A549 (cell line): ENCODE data around the gene SUMF1. TPM values are rescaled to one million over a fixed set of nuclear protein-coding genes. Genes with fewer than 3 reads are reported as not detected.

Experiments
- ATAC-seq, 2 experiments: fragments of 200-7000 bp in 1 of 2; fragments of >200 bp in 1 of 2; cut with Nextera tagmentation in 1 of 2; cut with Tn5 transposase in 1 of 2; 3 replicates each; pipeline versions ENCODE4 v1.8.0 to v1.9.1; 2018 to 2020; ENCODE audit warnings: mild to moderate bottlenecking in 1 of 2, moderate library complexity in 1 of 2
- CTCF ChIA-PET: fragments of 300-600 bp; sonication (Branson Sonifier 250); formaldehyde crosslinking; extraction: SDS; loops from one replicate; lab custom pipeline; 2021; ENCODE audit warnings: antibody characterized with exemption, inconsistent platforms; lab: Yijun Ruan, JAX
- POLR2A ChIA-PET: fragments of 350-600 bp; formaldehyde crosslinking; extraction: SDS; loops from one replicate; lab custom pipeline; 2021; ENCODE audit warnings: antibody characterized with exemption, inconsistent platforms; lab: Yijun Ruan, JAX
- DNase-seq, 2 experiments: peaks; one replicate each; pipeline versions ENCODE4 v3.0.0 to v3.0.0-alpha.2; 2011 to 2016; ENCODE audit warnings: low read depth in 1 of 2, low spot score in 1 of 2
- FAIRE-seq: peaks from 2 replicates; lab custom pipeline; 2011; peaks lifted over from hg19 to GRCh38; lab: Jason Lieb, UNC
- H3K27ac ChIP-seq, 2 experiments: fragments of >200 bp; sonication (Bioruptor Twin); formaldehyde crosslinking; 3 replicates each; pipeline ENCODE4 v1.5.1; 2016 to 2017
- H3K4me1 ChIP-seq: fragments of >200 bp; sonication (Bioruptor Twin); formaldehyde crosslinking; 3 replicates; pipeline ENCODE4 v1.6.1; 2016
- H3K4me2 ChIP-seq: fragments of >200 bp; sonication (Bioruptor Twin); formaldehyde crosslinking; 3 replicates; pipeline ENCODE4 v1.6.1; 2016
- H3K4me3 ChIP-seq: fragments of >200 bp; sonication (Bioruptor Twin); formaldehyde crosslinking; 3 replicates; pipeline ENCODE4 v1.5.1; 2016
- H3K9me3 ChIP-seq: fragments of >200 bp; sonication (Bioruptor Twin); formaldehyde crosslinking; 3 replicates; pipeline ENCODE4 v1.6.1; 2016
- EHF ChIP-seq: fragments of 250-450 bp; sonication (Bioruptor Pico); IDR thresholded peaks from 2 replicates; pipeline ENCODE4 v1.5.0; 2020; ENCODE audit warnings: mild to moderate bottlenecking
- EHMT2 ChIP-seq: fragments of 200-600 bp; sonication (generic); IDR thresholded peaks from 2 replicates; pipeline ENCODE4 v1.6.1; 2016; ENCODE audit warnings: antibody characterized with exemption, low read depth, mild to moderate bottlenecking, moderate library complexity
- EP300 ChIP-seq, 2 experiments: fragments of >200 bp; sonication (Bioruptor Twin); formaldehyde crosslinking; IDR thresholded peaks; 2 replicates in 1 of 2; 3 replicates in 1 of 2; pipeline ENCODE4 v1.6.1; 2016 to 2017
- FOSL2 ChIP-seq, 2 experiments: fragments of 450-650 bp in 1 of 2; fragments of >200 bp in 1 of 2; sonication (Bioruptor Twin) in 1 of 2; formaldehyde crosslinking; IDR thresholded peaks; 2 replicates each; pipeline versions ENCODE4 v1.5.0 to v1.6.1; 2016 to 2020; ENCODE audit warnings: mild to moderate bottlenecking in 1 of 2, moderate library complexity in 1 of 2
- HOXA7 ChIP-seq: fragments of 250-450 bp; sonication (Bioruptor Pico); IDR thresholded peaks from 2 replicates; pipeline ENCODE4 v1.5.0; 2020; ENCODE audit warnings: mild to moderate bottlenecking, moderate library complexity
- HOXB5 ChIP-seq: fragments of 250-450 bp; sonication (Bioruptor Pico); IDR thresholded peaks from 2 replicates; pipeline ENCODE4 v1.5.0; 2020; ENCODE audit warnings: mild to moderate bottlenecking, moderate library complexity
- JUN ChIP-seq, 2 experiments: fragments of >200 bp; sonication (Bioruptor Twin); formaldehyde crosslinking; IDR thresholded peaks; 2 replicates in 1 of 2; 3 replicates in 1 of 2; pipeline ENCODE4 v1.6.1; 2016 to 2017
- JUNB ChIP-seq: fragments of >200 bp; sonication (Bioruptor Twin); formaldehyde crosslinking; IDR thresholded peaks from 2 replicates; pipeline ENCODE4 v1.6.1; 2016
- KDM1A ChIP-seq: fragments of 200-600 bp; sonication (generic); IDR thresholded peaks from 2 replicates; pipeline ENCODE4 v1.6.1; 2016; ENCODE audit warnings: low read depth, mild to moderate bottlenecking
- KDM5A ChIP-seq: fragments of 200-600 bp; sonication (generic); IDR thresholded peaks from 2 replicates; pipeline ENCODE4 v1.6.1; 2016; ENCODE audit warnings: antibody characterized with exemption, mild to moderate bottlenecking
- MAFK ChIP-seq: fragments of 450-650 bp; IDR thresholded peaks from 2 replicates; pipeline ENCODE4 v1.6.1; 2014; ENCODE audit not compliant: partially characterized antibody
- MAZ ChIP-seq: fragments of 150-350 bp; IDR thresholded peaks from 2 replicates; pipeline ENCODE4 v1.6.1; 2014; ENCODE audit warnings: antibody characterized with exemption, low read depth, low read length, borderline replicate concordance
- NR3C1 ChIP-seq: fragments of >200 bp; sonication (Bioruptor Twin); formaldehyde crosslinking; IDR thresholded peaks from 3 replicates; pipeline ENCODE4 v1.6.1; 2017
- PHF8 ChIP-seq: fragments of 200-600 bp; sonication (generic); IDR thresholded peaks from 2 replicates; pipeline ENCODE4 v1.6.1; 2016; ENCODE audit warnings: low read depth, mild to moderate bottlenecking, antibody characterized with exemption, moderate library complexity, borderline replicate concordance
- RARB ChIP-seq: fragments of 250-450 bp; sonication (Bioruptor Pico); IDR thresholded peaks from 2 replicates; pipeline ENCODE4 v1.8.0; 2021; ENCODE audit warnings: mild to moderate bottlenecking, moderate library complexity
- RNF2 ChIP-seq: fragments of 200-600 bp; sonication (generic); IDR thresholded peaks from 2 replicates; pipeline ENCODE4 v1.6.1; 2016; ENCODE audit warnings: low read depth, mild to moderate bottlenecking, antibody characterized with exemption, moderate library complexity, borderline replicate concordance
- SMC3 ChIP-seq: fragments of >200 bp; sonication (Bioruptor Twin); formaldehyde crosslinking; IDR thresholded peaks from 3 replicates; pipeline ENCODE4 v1.6.1; 2018; ENCODE audit warnings: inconsistent platforms
- SREBF2 ChIP-seq: fragments of 450-650 bp; IDR thresholded peaks from 2 replicates; pipeline ENCODE4 v1.6.1; 2014; ENCODE audit warnings: mild to moderate bottlenecking, moderate library complexity
- TP53 ChIP-seq: fragments of 250-450 bp; sonication (Bioruptor Pico); IDR thresholded peaks from 2 replicates; pipeline ENCODE4 v1.5.0; 2021; ENCODE audit warnings: mild to moderate bottlenecking, moderate library complexity
- ZNF302 ChIP-seq: fragments of 250-450 bp; sonication (Bioruptor Pico); IDR thresholded peaks from 2 replicates; pipeline ENCODE4 v1.9.0; 2021; ENCODE audit warnings: inconsistent platforms, mild to moderate bottlenecking, moderate library complexity
- WGBS: methylation state at CpG from one replicate; pipeline ENCODE4 v1.1.6; 2017; ENCODE audit errors: missing lambda C conversion rate; 5-methylcytosine and 5-hydroxymethylcytosine counted together
- polyA plus RNA-seq, 4 experiments: library from polyadenylated mRNA; depleted of rRNA in 3 of 4; stranded (reverse); fragments of >200 nt; fragmentation: RNase III in 1 of 4; extraction: RNeasy Plus Mini Kit Qiagen cat#74134 plus additional on column Dnase treatment in 1 of 4; gene quantifications; 2 replicates in 3 of 4; 3 replicates in 1 of 4; pipeline ENCODE4 v1.2.3, GENCODE V29; 2011 to 2017
- TF ChIP-seq, protein P1 (sequence below): fragments of 200-600 bp; sonication (generic); IDR thresholded peaks from 2 replicates; pipeline ENCODE4 v1.6.1; 2016; ENCODE audit warnings: antibody characterized with exemption, mild to moderate bottlenecking, moderate library complexity
- TF ChIP-seq, protein P2 (sequence below): IDR thresholded peaks from 2 replicates; pipeline ENCODE4 v1.6.1; 2012
- TF ChIP-seq, protein P3 (sequence below): fragments of >200 bp; sonication (Bioruptor Twin); formaldehyde crosslinking; IDR thresholded peaks from 3 replicates; pipeline ENCODE4 v1.6.1; 2016
- TF ChIP-seq, protein P4 (sequence below): fragments of 150-350 bp; IDR thresholded peaks from 2 replicates; pipeline ENCODE4 v1.6.1; 2014; ENCODE audit warnings: low read depth, mild to moderate bottlenecking, low read length
- TF ChIP-seq, protein P5 (sequence below): fragments of 250-450 bp; sonication (Bioruptor Pico); IDR thresholded peaks from 2 replicates; pipeline ENCODE4 v1.5.0; 2021; ENCODE audit warnings: mild to moderate bottlenecking, moderate library complexity, borderline replicate concordance

SUMF1 gene
- polyA plus RNA-seq, 2 of the 4 experiments (the other 2 are of a cell fraction), result 20.9 to 25.4 TPM

DNA sequence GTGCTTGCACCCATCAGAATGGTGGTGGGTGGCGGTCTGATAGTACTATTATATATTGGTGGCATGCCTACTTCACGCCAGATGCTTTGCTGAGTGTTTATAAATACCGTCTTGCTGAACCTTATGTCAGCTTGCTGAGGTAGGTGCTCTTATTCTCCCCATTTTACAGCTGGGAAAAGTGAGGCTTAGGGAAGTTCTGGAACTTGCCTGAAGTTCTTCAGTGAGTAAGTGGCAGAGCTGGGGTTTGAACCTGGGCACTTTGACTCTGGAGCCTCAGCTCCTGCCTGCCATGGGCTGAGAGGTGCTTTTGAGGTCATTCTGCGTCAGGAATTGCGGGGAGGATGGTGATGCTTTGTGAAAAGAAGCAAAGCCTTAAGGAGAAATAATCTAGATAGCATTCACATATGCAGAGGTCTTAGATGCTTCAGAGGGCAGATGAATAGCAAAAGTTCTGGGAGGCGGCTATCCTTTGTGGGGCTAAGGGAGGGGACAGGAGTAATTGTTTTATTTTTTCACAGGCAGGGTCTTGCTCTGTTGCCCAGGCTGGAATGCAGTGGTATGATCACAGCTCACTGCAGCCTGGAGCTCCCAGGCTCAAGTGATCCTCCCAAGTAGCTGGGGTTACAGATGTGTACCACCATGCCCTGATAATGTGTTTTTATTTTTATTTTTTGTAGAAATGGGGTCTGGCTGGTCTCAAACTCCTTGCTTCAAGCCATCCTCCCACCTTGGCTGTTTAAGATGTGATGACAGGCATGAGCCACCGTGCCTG, 44.6 kb upstream of the SUMF1 start:
- no peak for ATAC-seq
- Histone ChIP-seq H3K9me3 (no peaks in the 10 kb centered on the region), H3K4me2 (no peak overlapping the region), H3K4me3 (no peak overlapping the region), H3K4me1 (no peaks in the 10 kb centered on the region), H3K27ac (no peak overlapping the region)
- 74% methylated on average over 7 of the region's 7 CpGs for WGBS
- ChIA-PET POLR2A (no interaction called here), CTCF (no interaction called here)
- DNase-seq, result no peak
- TF ChIP-seq TP53, result no peak
- TF ChIP-seq KDM5A, result no peak
- no peak for FAIRE-seq

DNA sequence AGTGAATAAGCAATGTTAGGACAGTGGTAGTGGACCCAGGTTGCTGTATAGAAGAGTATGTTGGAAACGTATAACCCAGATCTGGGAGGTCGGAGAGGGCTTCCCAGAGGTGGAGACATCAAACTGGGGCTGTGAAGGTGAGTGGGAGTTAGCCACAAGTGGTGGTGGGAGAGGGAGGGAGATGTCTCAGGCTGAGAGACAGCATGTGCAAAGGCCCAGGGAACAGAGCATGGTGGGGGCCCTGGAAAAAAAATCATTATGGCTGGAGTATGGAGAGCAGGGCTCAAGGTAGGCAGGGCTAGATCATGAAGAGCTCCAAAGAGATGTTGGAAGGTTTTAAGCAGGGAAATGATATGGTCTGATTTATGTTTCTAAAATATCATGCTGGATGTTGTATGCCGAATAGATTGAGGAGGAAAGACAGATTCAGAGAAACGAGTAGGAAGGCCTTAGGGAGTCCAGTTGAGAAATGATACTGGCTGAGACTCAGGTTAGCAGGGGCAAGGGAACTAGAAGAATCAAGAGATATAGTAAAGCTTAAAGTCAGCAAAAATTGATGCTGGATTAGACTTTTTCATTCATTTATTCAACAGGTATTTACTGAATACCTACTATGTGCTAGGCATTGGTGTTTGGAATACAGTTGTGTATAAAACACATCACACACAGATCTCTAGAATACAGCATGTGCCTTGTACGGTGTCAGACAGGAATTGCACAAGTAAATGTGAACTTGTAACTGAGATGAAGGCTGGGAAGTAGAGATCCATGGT, 43.1 kb upstream of the SUMF1 start:
- no peaks in the 10 kb centered on the region for H3K9me3 ChIP-seq
- no peak overlapping the region for H3K27ac ChIP-seq
- 67% methylated on average over 5 of the region's 5 CpGs for WGBS
- H3K4me1 ChIP-seq, result no peaks in the 10 kb centered on the region
- POLR2A ChIA-PET, result no interaction called here
- DNase-seq (no peak), ATAC-seq (no peak), FAIRE-seq (no peak)
- no peak overlapping the region for H3K4me2 ChIP-seq
- CTCF ChIA-PET, result interaction anchor here (0.6 kb wide), 1 partner anchor 159 kb away, joined by 4 read pairs; no protein-coding TSS in a partner anchor
- no peak overlapping the region for H3K4me3 ChIP-seq
- TF ChIP-seq EP300 (IDR thresholded peaks at IDR 0.05), result no peak
- TF ChIP-seq KDM5A, result no peak
- TF ChIP-seq MAFK, result no peak
- TF ChIP-seq, protein P1, sequence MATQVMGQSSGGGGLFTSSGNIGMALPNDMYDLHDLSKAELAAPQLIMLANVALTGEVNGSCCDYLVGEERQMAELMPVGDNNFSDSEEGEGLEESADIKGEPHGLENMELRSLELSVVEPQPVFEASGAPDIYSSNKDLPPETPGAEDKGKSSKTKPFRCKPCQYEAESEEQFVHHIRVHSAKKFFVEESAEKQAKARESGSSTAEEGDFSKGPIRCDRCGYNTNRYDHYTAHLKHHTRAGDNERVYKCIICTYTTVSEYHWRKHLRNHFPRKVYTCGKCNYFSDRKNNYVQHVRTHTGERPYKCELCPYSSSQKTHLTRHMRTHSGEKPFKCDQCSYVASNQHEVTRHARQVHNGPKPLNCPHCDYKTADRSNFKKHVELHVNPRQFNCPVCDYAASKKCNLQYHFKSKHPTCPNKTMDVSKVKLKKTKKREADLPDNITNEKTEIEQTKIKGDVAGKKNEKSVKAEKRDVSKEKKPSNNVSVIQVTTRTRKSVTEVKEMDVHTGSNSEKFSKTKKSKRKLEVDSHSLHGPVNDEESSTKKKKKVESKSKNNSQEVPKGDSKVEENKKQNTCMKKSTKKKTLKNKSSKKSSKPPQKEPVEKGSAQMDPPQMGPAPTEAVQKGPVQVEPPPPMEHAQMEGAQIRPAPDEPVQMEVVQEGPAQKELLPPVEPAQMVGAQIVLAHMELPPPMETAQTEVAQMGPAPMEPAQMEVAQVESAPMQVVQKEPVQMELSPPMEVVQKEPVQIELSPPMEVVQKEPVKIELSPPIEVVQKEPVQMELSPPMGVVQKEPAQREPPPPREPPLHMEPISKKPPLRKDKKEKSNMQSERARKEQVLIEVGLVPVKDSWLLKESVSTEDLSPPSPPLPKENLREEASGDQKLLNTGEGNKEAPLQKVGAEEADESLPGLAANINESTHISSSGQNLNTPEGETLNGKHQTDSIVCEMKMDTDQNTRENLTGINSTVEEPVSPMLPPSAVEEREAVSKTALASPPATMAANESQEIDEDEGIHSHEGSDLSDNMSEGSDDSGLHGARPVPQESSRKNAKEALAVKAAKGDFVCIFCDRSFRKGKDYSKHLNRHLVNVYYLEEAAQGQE, result no peak
- TF ChIP-seq RNF2, result no peak
- no peak for TF ChIP-seq KDM1A
- no peak for TF ChIP-seq SREBF2
- no peak for TF ChIP-seq HOXA7 (CRISPR knock-in tag)
- TF ChIP-seq JUNB, result no peak
- TF ChIP-seq JUN (IDR thresholded peaks at IDR 0.05), result no peak
- no peak for TF ChIP-seq FOSL2 (IDR thresholded peaks at IDR 0.05)
- no peak for TF ChIP-seq FOSL2 (CRISPR knock-in tag; IDR thresholded peaks at IDR 0.05)
- TF ChIP-seq HOXB5 (CRISPR knock-in tag), result no peak

DNA sequence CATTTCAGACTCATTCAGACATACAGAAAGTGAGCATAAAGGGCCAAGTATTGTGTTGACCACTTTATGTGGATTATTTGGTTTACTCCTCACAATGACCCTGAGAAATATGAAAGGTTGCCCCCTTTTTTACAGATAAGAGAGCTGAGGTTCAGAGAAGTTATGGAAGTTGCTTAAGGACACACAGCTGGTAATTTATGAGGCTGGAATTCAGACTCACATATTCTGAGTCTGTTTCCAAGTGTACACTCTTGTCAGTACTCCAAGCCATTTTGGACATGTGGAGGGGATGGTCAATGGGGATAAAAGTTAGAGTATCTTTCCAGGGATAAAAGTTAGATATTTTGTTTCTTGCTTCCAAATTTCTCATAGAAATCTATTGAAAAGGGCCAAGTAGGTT, 42.0 kb upstream of the SUMF1 start:
- CTCF ChIA-PET, result interaction anchor here (0.7 kb wide), 1 partner anchor 10 kb away, joined by 3 read pairs; no protein-coding TSS in a partner anchor
- H3K27ac ChIP-seq, result no peak overlapping the region
- H3K4me1 ChIP-seq, result no peaks in the 10 kb centered on the region
- no peak for FAIRE-seq
- no peak for ATAC-seq
- H3K4me3 ChIP-seq, result no peak overlapping the region
- DNase-seq, result no peak
- POLR2A ChIA-PET, result interaction anchor here (2.8 kb wide), 1 partner anchor 16 kb away, joined by 11 read pairs; the partner anchor contains the start of gene ITPR1
- H3K4me2 ChIP-seq, result no peak overlapping the region
- no peaks in the 10 kb centered on the region for H3K9me3 ChIP-seq
- TF ChIP-seq SREBF2 (no peak), EHF (CRISPR knock-in tag) (no peak), MAZ (no peak), NR3C1 (no peak), RARB (no peak), ZNF302 (CRISPR knock-in tag) (no peak), PHF8 (no peak), SMC3 (no peak), EHMT2 (no peak), KDM1A (no peak)
- TF ChIP-seq, protein P2, sequence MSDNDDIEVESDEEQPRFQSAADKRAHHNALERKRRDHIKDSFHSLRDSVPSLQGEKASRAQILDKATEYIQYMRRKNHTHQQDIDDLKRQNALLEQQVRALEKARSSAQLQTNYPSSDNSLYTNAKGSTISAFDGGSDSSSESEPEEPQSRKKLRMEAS, result no peak
- TF ChIP-seq, protein P3, sequence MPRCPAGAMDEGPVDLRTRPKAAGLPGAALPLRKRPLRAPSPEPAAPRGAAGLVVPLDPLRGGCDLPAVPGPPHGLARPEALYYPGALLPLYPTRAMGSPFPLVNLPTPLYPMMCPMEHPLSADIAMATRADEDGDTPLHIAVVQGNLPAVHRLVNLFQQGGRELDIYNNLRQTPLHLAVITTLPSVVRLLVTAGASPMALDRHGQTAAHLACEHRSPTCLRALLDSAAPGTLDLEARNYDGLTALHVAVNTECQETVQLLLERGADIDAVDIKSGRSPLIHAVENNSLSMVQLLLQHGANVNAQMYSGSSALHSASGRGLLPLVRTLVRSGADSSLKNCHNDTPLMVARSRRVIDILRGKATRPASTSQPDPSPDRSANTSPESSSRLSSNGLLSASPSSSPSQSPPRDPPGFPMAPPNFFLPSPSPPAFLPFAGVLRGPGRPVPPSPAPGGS, result no peak
- TF ChIP-seq, protein P4, sequence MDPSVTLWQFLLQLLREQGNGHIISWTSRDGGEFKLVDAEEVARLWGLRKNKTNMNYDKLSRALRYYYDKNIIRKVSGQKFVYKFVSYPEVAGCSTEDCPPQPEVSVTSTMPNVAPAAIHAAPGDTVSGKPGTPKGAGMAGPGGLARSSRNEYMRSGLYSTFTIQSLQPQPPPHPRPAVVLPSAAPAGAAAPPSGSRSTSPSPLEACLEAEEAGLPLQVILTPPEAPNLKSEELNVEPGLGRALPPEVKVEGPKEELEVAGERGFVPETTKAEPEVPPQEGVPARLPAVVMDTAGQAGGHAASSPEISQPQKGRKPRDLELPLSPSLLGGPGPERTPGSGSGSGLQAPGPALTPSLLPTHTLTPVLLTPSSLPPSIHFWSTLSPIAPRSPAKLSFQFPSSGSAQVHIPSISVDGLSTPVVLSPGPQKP, result no peak
- TF ChIP-seq, protein P5, sequence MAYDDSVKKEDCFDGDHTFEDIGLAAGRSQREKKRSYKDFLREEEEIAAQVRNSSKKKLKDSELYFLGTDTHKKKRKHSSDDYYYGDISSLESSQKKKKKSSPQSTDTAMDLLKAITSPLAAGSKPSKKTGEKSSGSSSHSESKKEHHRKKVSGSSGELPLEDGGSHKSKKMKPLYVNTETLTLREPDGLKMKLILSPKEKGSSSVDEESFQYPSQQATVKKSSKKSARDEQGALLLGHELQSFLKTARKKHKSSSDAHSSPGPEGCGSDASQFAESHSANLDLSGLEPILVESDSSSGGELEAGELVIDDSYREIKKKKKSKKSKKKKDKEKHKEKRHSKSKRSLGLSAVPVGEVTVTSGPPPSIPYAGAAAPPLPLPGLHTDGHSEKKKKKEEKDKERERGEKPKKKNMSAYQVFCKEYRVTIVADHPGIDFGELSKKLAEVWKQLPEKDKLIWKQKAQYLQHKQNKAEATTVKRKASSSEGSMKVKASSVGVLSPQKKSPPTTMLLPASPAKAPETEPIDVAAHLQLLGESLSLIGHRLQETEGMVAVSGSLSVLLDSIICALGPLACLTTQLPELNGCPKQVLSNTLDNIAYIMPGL (CRISPR knock-in tag), result no peak
